ENCODE results near the gene MYO1A.

The MYO1A gene

DNA sequence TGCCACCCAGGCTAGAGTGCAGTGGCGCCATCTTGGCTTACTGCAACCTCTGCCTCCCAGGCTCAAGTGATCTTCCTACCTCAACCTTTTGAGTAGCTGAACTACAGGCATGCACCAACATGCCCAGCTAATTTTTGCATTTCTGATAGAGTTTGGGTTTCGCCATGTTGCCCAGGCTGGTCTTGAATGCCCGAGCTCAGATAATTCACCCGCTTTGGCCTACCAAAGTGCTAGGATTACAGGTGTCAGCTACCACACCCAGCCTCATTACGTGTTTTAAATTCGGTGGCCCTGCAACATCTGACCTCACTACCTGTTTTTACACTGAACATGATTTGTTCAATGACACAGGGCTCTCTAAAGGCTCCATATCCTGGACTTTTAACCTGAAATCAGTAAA is 69.7 kb downstream of the MYO1A start:
- Histone ChIP-seq H3K4me3 (replicated peaks; ENCODE audit: low read depth, low read length) (no peak overlapping the region), H3K27me3 (replicated peaks; ENCODE audit: control insufficient read depth, insufficient read depth, low read length) (no peaks in the 10 kb centered on the region), H3K36me3 (ENCODE audit: control insufficient read depth, insufficient read depth, low read length) (no peaks in the 10 kb centered on the region)
- TF ChIP-seq, protein P1, sequence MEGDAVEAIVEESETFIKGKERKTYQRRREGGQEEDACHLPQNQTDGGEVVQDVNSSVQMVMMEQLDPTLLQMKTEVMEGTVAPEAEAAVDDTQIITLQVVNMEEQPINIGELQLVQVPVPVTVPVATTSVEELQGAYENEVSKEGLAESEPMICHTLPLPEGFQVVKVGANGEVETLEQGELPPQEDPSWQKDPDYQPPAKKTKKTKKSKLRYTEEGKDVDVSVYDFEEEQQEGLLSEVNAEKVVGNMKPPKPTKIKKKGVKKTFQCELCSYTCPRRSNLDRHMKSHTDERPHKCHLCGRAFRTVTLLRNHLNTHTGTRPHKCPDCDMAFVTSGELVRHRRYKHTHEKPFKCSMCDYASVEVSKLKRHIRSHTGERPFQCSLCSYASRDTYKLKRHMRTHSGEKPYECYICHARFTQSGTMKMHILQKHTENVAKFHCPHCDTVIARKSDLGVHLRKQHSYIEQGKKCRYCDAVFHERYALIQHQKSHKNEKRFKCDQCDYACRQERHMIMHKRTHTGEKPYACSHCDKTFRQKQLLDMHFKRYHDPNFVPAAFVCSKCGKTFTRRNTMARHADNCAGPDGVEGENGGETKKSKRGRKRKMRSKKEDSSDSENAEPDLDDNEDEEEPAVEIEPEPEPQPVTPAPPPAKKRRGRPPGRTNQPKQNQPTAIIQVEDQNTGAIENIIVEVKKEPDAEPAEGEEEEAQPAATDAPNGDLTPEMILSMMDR (IDR thresholded peaks at IDR 0.05; ENCODE audit: insufficient read depth, low read length, poor library complexity, severe bottlenecking) = no peak
- DNase-seq (ENCODE audit: extremely low read depth, insufficient read length) = no peak

DNA sequence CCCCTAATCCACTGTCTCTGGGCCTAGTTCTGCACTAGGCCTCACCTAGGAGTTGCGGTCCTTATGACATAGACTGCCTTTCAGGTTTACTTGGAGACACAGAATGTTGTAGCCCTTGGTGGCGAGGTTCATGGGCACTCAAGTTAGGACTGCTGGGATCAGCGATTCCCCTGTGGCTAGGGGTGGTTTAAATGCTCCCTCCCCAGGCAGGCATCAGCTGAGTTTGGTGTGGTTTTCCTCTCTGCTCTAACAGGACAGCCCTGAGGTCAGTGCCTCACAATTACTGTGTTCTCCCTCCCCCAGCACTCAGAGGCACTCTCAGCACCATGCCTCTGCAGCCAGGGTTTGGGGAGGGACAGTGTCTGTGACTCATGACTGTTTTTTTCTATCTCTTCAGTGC is 70.3 kb downstream of the MYO1A start:
- H3K4me3 ChIP-seq (replicated peaks; ENCODE audit: low read depth, low read length) = no peak overlapping the region
- TF ChIP-seq, protein P1 (IDR thresholded peaks at IDR 0.05; ENCODE audit: insufficient read depth, low read length, poor library complexity, severe bottlenecking) = no peak
- no peak for DNase-seq (ENCODE audit: extremely low read depth, insufficient read length)
- no peaks in the 10 kb centered on the region for H3K27me3 ChIP-seq (replicated peaks; ENCODE audit: control insufficient read depth, insufficient read depth, low read length)
- H3K36me3 ChIP-seq (ENCODE audit: control insufficient read depth, insufficient read depth, low read length) = no peaks in the 10 kb centered on the region
